Heart left ventricle (tissue), 16 donors: Measurements from ENCODE around the gene CAST. TPM values are rescaled to one million over a fixed set of nuclear protein-coding genes. Genes with fewer than 3 reads are reported as not detected.

Source experiments
- ATAC-seq, 4 donors: fragments of 200-7000 bp; cut with Tn5 transposase; one replicate each; pipeline ENCODE4 v1.9.1; 2020 to 2022; ENCODE audit warnings: moderate library complexity in 4 of 4, mild to moderate bottlenecking in 3 of 4, moderate number of reproducible peaks in 1 of 4
- DNase-seq, 5 donors: peaks; one replicate each; pipeline ENCODE4 v3.0.0-alpha.2; 2020
- H3K27ac ChIP-seq, 12 donors: fragments of 200-600 bp; sonication (generic) in 4 of 12; one replicate each; pipeline versions ENCODE4 v1.5.0 to v1.8.0; 2016 to 2022; ENCODE audit warnings: mild to moderate bottlenecking in 2 of 12
- H3K27me3 ChIP-seq, 9 donors: fragments of 200-600 bp; sonication (generic) in 2 of 9; one replicate each; pipeline versions ENCODE4 v1.5.1 to v1.8.0; 2016 to 2022; ENCODE audit warnings: mild to moderate bottlenecking in 3 of 9
- H3K36me3 ChIP-seq, 9 donors: fragments of 200-600 bp; sonication (generic) in 2 of 9; one replicate each; pipeline versions ENCODE4 v1.5.0 to v1.8.0; 2018 to 2022; ENCODE audit warnings: mild to moderate bottlenecking in 2 of 9
- H3K4me1 ChIP-seq, 12 donors: fragments of 200-600 bp; sonication (generic) in 4 of 12; one replicate each; pipeline versions ENCODE4 v1.5.0 to v1.8.0; 2016 to 2022; ENCODE audit warnings: mild to moderate bottlenecking in 3 of 12
- H3K4me3 ChIP-seq, 12 donors: fragments of 200-600 bp; sonication (generic) in 4 of 12; one replicate each; pipeline versions ENCODE4 v1.5.0 to v1.8.0; 2017 to 2022; ENCODE audit warnings: mild to moderate bottlenecking in 9 of 12, moderate library complexity in 4 of 12
- H3K9me3 ChIP-seq, 12 donors: fragments of 200-600 bp; sonication (generic) in 4 of 12; one replicate each; pipeline versions ENCODE4 v1.5.0 to v1.8.0; 2016 to 2022; ENCODE audit warnings: mild to moderate bottlenecking in 1 of 12
- POLR2A ChIP-seq, 2 donors: fragments of 450-650 bp; IDR thresholded peaks; one replicate each; pipeline ENCODE4 v1.6.1; 2017; ENCODE audit warnings: antibody characterized with exemption in 2 of 2, mild to moderate bottlenecking in 2 of 2, moderate library complexity in 2 of 2
- WGBS, 4 donors: extraction: QIAGEN DNeasy Blood & Tissue Kit in 2 of 4; methylation state at CpG; one replicate each; pipeline versions ENCODE4 v1.1.5 to v1.1.7; 2013 to 2018; 5-methylcytosine and 5-hydroxymethylcytosine counted together
- intact Hi-C, 10 donors: fragments of 100-400 bp; cut with DNase I; formaldehyde crosslinking; loops; one replicate each; pipeline versions ENCODE4 v1.11.1 to v1.14.2; 2022
- polyA plus RNA-seq, 2 donors: library from polyadenylated mRNA; stranded (reverse); fragments of 200-250 nt; gene quantifications; one replicate each; pipeline ENCODE4 v1.2.3, GENCODE V29; 2013
- total RNA-seq, 9 donors: library from RNA; depleted of rRNA in 2 of 9; stranded (reverse); fragments of >200 nt in 2 of 9; fragmentation: NEBNext Ultra II Directional in 3 of 9; extraction: Animal tissue kit (Norgen Biotek cat#: 25700) in 3 of 9; gene quantifications; one replicate each; pipeline versions ENCODE4 v1.1.0 to v1.2.4, GENCODE V29; 2016 to 2023
- TF ChIP-seq, protein P1 (sequence below), 12 donors: fragments of 200-600 bp; sonication (generic) in 4 of 12; IDR thresholded peaks; one replicate each; pipeline versions ENCODE4 v1.5.0 to v1.8.0; 2018 to 2022; ENCODE audit warnings: antibody characterized with exemption in 12 of 12, mild to moderate bottlenecking in 5 of 12
- donor health status: ischemic (EF 13 %, LVEDD 7.1; RV severe dilation, severe dysfunction).
- donor health status: healthy with polysubstance abuse.
- donor health status: DM: no; HTN: yes; CAD: no.
- donor health status: DM: no; HTN: no; CAD: no.
- donor health status: ischemic (EF 25% LVEDD 6.9; RV normal size, moderate dysfunction).
- donor health status: ischemic (EF 25% LVEDD 5.7; RV mildly dilated, moderate dysfunction).
- donor health status: healthy.
- donor health status: DM: yes; HTN: yes; CAD: no.
- donor health status: ischemic (EF 35%, LVEDD 5.7; RV mildly dilated, moderate dysfunction).
- donor health status: nonischemic (EF 11% LVEDD 7.7; RV severe dilation, severe dysfunction).
- donor health status: DM: yes; HTN: yes; CAD: no.
- donor health status: PGD.
- donor health status: ischemic (EF 29% LVEDD 5.4; RV normal size, mild dysfunction).
- donor health status: nonischemic (EF 23%, LVEDD 6.1; RV moderate dilation, normal function).

The CAST gene
- total and polyA plus RNA-seq, 11 donors, result 179 to 748 (median 536) TPM

GRCh38 chr5:96817506-96817905, 155.3 kb downstream of the CAST start:
- no peak for TF ChIP-seq POLR2A (IDR thresholded peaks at IDR 0.05)
- TF ChIP-seq, protein P1, sequence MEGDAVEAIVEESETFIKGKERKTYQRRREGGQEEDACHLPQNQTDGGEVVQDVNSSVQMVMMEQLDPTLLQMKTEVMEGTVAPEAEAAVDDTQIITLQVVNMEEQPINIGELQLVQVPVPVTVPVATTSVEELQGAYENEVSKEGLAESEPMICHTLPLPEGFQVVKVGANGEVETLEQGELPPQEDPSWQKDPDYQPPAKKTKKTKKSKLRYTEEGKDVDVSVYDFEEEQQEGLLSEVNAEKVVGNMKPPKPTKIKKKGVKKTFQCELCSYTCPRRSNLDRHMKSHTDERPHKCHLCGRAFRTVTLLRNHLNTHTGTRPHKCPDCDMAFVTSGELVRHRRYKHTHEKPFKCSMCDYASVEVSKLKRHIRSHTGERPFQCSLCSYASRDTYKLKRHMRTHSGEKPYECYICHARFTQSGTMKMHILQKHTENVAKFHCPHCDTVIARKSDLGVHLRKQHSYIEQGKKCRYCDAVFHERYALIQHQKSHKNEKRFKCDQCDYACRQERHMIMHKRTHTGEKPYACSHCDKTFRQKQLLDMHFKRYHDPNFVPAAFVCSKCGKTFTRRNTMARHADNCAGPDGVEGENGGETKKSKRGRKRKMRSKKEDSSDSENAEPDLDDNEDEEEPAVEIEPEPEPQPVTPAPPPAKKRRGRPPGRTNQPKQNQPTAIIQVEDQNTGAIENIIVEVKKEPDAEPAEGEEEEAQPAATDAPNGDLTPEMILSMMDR (IDR thresholded peaks at IDR 0.05), result no peak
- no peaks in the 10 kb centered on the region for H3K9me3 ChIP-seq
- intact Hi-C loops, result no loop called here
- 74 to 87% (median 82%) methylated on average over 2 of the region's 2 CpGs for WGBS, 4 donors
- H3K27me3 ChIP-seq, result no peaks in the 10 kb centered on the region
- ATAC-seq (no peak), DNase-seq (no peak)
- H3K36me3 ChIP-seq, result no peaks in the 10 kb centered on the region
- H3K27ac ChIP-seq, result peak overlapping the region in 1 of 12 donors; percentile 27
- no peak overlapping the region for H3K4me3 ChIP-seq
- peaks cover 0 to 34% (median 0%) of the 10 kb centered on the region in 12 donors for H3K4me1 ChIP-seq

DNA sequence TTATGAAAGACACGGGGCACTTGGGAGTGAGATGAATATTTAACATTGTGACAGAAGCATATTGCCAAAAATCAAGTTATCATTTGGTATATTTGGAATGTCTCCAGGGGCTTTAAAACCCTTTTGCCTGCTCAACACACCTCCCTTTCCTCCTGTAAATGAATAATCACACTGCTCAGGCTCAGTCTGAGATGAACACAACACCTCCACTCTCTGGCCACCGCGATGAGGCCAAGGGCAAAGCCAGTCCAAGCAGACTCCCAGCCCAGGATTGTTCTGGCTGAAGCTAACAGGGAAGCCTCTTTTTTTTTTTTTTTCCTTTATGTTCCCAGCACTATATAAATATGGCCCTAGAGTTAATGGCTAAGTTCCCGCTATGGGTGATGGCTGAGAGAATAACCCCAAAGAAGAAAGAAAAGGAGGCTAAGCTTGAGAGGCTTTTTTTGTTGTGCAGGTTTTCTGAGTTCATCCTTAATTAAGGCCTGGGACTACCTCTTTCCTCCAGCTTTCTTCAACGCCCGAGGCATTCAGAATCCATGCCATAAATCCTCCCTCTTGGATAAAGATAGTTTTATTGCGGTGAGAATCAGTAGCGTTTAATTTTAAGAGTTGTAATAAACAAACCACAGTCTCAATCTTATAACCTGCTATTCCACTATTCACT, 156.1 kb downstream of the CAST start:
- Histone ChIP-seq H3K36me3 (no peaks in the 10 kb centered on the region), H3K4me1 (peaks cover 0 to 34% (median 0%) of the 10 kb centered on the region in 12 donors), H3K4me3 (no peak overlapping the region), H3K9me3 (no peaks in the 10 kb centered on the region), H3K27me3 (no peaks in the 10 kb centered on the region), H3K27ac (no peak overlapping the region)
- intact Hi-C loops, result no loop called here
- no peak for TF ChIP-seq POLR2A (IDR thresholded peaks at IDR 0.05)
- TF ChIP-seq, protein P1 (IDR thresholded peaks at IDR 0.05), result no peak
- DNase-seq, result no peak
- no peak for ATAC-seq
- WGBS, 4 donors, result 91 to 96% (median 95%) methylated on average over 8 of the region's 8 CpGs

DNA sequence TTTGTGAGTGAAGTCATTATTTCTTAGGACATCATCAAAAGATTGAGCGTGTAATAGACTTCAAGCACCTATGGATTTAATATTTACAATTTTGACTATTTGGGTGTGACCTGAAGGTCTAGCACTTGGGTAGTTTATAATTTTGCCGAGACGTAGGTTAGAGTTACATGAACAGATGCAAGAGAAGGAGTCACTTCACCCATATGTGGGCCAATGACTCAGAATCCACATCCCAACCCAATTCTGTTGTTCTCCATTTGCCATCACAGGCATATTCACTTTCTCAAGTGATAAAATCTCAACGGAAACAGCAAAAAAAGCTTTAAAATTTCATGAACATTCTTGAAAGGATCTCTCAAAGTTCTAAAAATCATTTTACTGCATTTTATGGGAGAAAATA, 157.6 kb downstream of the CAST start:
- TF ChIP-seq, protein P1 (IDR thresholded peaks at IDR 0.05), result no peak
- no peak for TF ChIP-seq POLR2A (IDR thresholded peaks at IDR 0.05)
- DNase-seq (no peak), ATAC-seq (no peak)
- no peaks in the 10 kb centered on the region for H3K9me3 ChIP-seq
- H3K4me1 ChIP-seq, result peaks cover 0 to 34% (median 0%) of the 10 kb centered on the region in 12 donors
- H3K27me3 ChIP-seq, result no peaks in the 10 kb centered on the region
- no peaks in the 10 kb centered on the region for H3K36me3 ChIP-seq
- no peak overlapping the region for H3K27ac ChIP-seq
- intact Hi-C loops, result no loop called here
- 93 to 100% (median 96%) methylated on average over 4 of the region's 4 CpGs for WGBS, 4 donors
- no peak overlapping the region for H3K4me3 ChIP-seq

DNA sequence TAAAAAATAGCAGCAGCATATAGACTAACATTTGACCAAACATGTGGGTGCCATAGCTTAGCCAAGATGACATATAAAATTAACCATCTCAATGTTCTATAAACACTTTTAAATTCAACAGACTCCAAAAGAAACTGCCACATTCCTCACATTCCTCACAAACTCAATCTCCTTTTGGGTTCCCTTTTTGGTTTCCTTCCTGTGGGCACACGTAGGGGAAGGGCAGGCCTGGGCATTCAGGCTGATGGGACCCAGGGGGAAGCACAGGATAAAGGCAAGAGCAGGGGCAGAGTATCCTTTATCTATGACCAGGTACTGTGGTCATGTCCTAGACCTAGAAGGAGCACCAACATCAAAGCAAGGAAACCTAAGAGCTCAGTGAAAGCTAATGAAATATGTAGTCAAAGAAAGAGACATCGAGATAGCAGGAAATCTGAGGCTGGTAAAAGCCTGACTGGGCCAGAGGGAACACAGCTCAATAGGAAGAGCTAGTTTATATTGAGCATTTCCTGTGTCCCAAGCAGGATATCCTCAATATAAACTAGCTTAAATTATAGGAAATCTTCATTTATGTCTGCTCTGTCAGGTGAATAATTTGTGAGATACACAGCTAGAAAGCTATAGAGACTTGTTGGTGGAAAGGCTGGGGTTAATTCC, 159.2 kb downstream of the CAST start:
- ATAC-seq, result peak in 1 of 4 donors; percentile 37
- no peak for DNase-seq
- intact Hi-C loops, result no loop called here
- WGBS, 4 donors, result 35 to 51% (median 45%) methylated on average over 2 of the region's 2 CpGs
- TF ChIP-seq POLR2A (IDR thresholded peaks at IDR 0.05), result no peak
- TF ChIP-seq, protein P1 (IDR thresholded peaks at IDR 0.05), result no peak
- no peaks in the 10 kb centered on the region for H3K9me3 ChIP-seq
- peaks cover 0 to 30% (median 0%) of the 10 kb centered on the region in 12 donors for H3K4me1 ChIP-seq
- no peak overlapping the region for H3K4me3 ChIP-seq
- no peak overlapping the region for H3K27ac ChIP-seq
- no peaks in the 10 kb centered on the region for H3K36me3 ChIP-seq
- H3K27me3 ChIP-seq, result no peaks in the 10 kb centered on the region
